GM12878 (cell line): Measurements from ENCODE around the gene PGLYRP2. TPM values are rescaled to one million over a fixed set of nuclear protein-coding genes. Genes with fewer than 3 reads are reported as not detected.

Experiments used
- ATAC-seq: fragments of 200-7000 bp; cut with Tn5 transposase; 3 replicates; pipeline ENCODE4 v1.9.1; 2020; ENCODE audit warnings: mild to moderate bottlenecking, moderate library complexity
- BruUV-seq: library from RNA; stranded (reverse); fragments of 400-500 nt; replicated peaks from 2 replicates; lab custom pipeline; 2021; lab: Mats Ljungman, UMichigan
- CTCF ChIA-PET: fragments of 300-600 bp; sonication (Branson Sonifier 250); formaldehyde crosslinking; extraction: SDS; loops from one replicate; lab custom pipeline; 2021; ENCODE audit warnings: inconsistent platforms; lab: Yijun Ruan, JAX
- POLR2A ChIA-PET: fragments of 350-600 bp; formaldehyde crosslinking; extraction: SDS; loops from one replicate; lab custom pipeline; 2021; ENCODE audit warnings: inconsistent platforms; lab: Charles Lee
- RAD21 ChIA-PET: fragments of 300-600 bp; sonication (Branson Sonifier 250); formaldehyde crosslinking; loops from one replicate; lab custom pipeline; 2023; ENCODE audit warnings: antibody characterized with exemption; ENCODE audit not compliant: unreplicated experiment; lab: Charles Lee
- SMC1A ChIA-PET: fragments of 300-600 bp; sonication (Branson Sonifier 250); formaldehyde crosslinking; loops from one replicate; lab custom pipeline; 2023; ENCODE audit not compliant: unreplicated experiment, uncharacterized antibody; lab: Charles Lee
- DNase-seq: peaks from one replicate; pipeline ENCODE4 v3.0.0-alpha.2; 2011; ENCODE audit warnings: low read depth, low spot score
- FAIRE-seq: peaks from 3 replicates; lab custom pipeline; 2011; peaks lifted over from hg19 to GRCh38; lab: Jason Lieb, UNC
- H2AFZ ChIP-seq: 2 replicates; pipeline ENCODE4 v1.6.0; 2011; ENCODE audit warnings: low read depth, low read length, control low read depth; ENCODE audit not compliant: control insufficient read depth
- H3K27ac ChIP-seq: 2 replicates; pipeline ENCODE4 v1.5.1; 2011; ENCODE audit warnings: control low read depth; ENCODE audit not compliant: control insufficient read depth, insufficient read depth
- H3K27me3 ChIP-seq, 2 experiments: replicated peaks in 1 of 2; 2 replicates each; pipeline versions ENCODE4 v1.6.0 to v1.6.1; 2011; ENCODE audit warnings: low read length in 1 of 2; ENCODE audit not compliant: control insufficient read depth in 2 of 2, insufficient read depth in 2 of 2
- H3K36me3 ChIP-seq, 2 experiments: 2 replicates each; pipeline ENCODE4 v1.5.1; 2011; ENCODE audit warnings: low read length in 1 of 2; ENCODE audit not compliant: control insufficient read depth in 2 of 2, insufficient read depth in 2 of 2
- H3K4me1 ChIP-seq: 2 replicates; pipeline ENCODE4 v1.6.1; 2011; ENCODE audit warnings: mild to moderate bottlenecking, low read length, moderate library complexity, mixed read lengths; ENCODE audit not compliant: control insufficient read depth, insufficient read depth
- H3K4me2 ChIP-seq: 2 replicates; pipeline ENCODE4 v1.6.0; 2011; ENCODE audit warnings: control low read depth; ENCODE audit not compliant: control insufficient read depth, insufficient read depth
- H3K4me3 ChIP-seq: fragments of 200-600 bp; sonication (generic); 2 replicates; pipeline ENCODE4 v1.5.1; 2016
- H3K79me2 ChIP-seq: 2 replicates; pipeline ENCODE4 v1.6.0; 2011; ENCODE audit warnings: low read length; ENCODE audit not compliant: control insufficient read depth, insufficient read depth
- H3K9ac ChIP-seq: 2 replicates; pipeline ENCODE4 v1.8.0; 2011; ENCODE audit warnings: low read length, control low read depth, mixed read lengths; ENCODE audit not compliant: control insufficient read depth, insufficient read depth
- H3K9me3 ChIP-seq: replicated peaks from 3 replicates; pipeline ENCODE4 v1.5.1; 2011; ENCODE audit warnings: mild to moderate bottlenecking, low read length; ENCODE audit not compliant: control insufficient read depth, insufficient read depth
- H4K20me1 ChIP-seq: 2 replicates; pipeline ENCODE4 v1.6.0; 2011; ENCODE audit not compliant: control insufficient read depth, insufficient read depth
- E4F1 ChIP-seq: fragments of 450-650 bp; IDR thresholded peaks from 2 replicates; pipeline ENCODE4 v1.6.1; 2018; ENCODE audit warnings: borderline replicate concordance, mild to moderate bottlenecking; ENCODE audit not compliant: partially characterized antibody
- HDGF ChIP-seq: fragments of 450-650 bp; IDR thresholded peaks from 2 replicates; pipeline ENCODE4 v1.6.1; 2016; ENCODE audit warnings: antibody characterized with exemption
- LARP7 ChIP-seq: fragments of 450-650 bp; IDR thresholded peaks from 2 replicates; pipeline ENCODE4 v1.6.1; 2017; ENCODE audit warnings: mild to moderate bottlenecking
- MTA3 ChIP-seq: IDR thresholded peaks from 2 replicates; pipeline ENCODE4 v1.6.1; 2012; ENCODE audit warnings: low read length, inconsistent platforms, borderline replicate concordance
- MYB ChIP-seq: fragments of 150-350 bp; IDR thresholded peaks from 2 replicates; pipeline ENCODE4 v1.6.1; 2014; ENCODE audit warnings: mild to moderate bottlenecking, low read depth, low read length, borderline replicate concordance
- NFIC ChIP-seq: IDR thresholded peaks from 2 replicates; pipeline ENCODE4 v1.6.1; 2012; ENCODE audit warnings: low read depth, mild to moderate bottlenecking, inconsistent platforms, low read length, moderate library complexity
- NFYA ChIP-seq: IDR thresholded peaks from 2 replicates; pipeline ENCODE4 v1.6.1; 2011; ENCODE audit warnings: low read depth, mild to moderate bottlenecking, low read length, improper control_type of control experiment, borderline replicate concordance
- RELA ChIP-seq: fragments of 450-650 bp; IDR thresholded peaks from 2 replicates; pipeline ENCODE4 v1.8.0; 2014; ENCODE audit warnings: borderline replicate concordance; ENCODE audit not compliant: partially characterized antibody
- RELB ChIP-seq: fragments of 450-650 bp; IDR thresholded peaks from 2 replicates; pipeline ENCODE4 v1.6.1; 2017; ENCODE audit warnings: low read depth, mild to moderate bottlenecking, moderate library complexity
- ZBTB4 ChIP-seq: fragments of 450-650 bp; formaldehyde crosslinking; IDR thresholded peaks from 2 replicates; pipeline ENCODE4 v1.4.0; 2022; ENCODE audit warnings: mild to moderate bottlenecking, moderate library complexity
- ZZZ3 ChIP-seq: IDR thresholded peaks from 2 replicates; pipeline ENCODE4 v1.6.1; 2011; ENCODE audit warnings: low read depth; ENCODE audit not compliant: control insufficient read depth, insufficient read length
- WGBS: methylation state at CpG from one replicate; pipeline ENCODE4 v1.1.6; 2016; ENCODE audit warnings: low lambda C conversion rate; ENCODE audit not compliant: insufficient replicate concordance, insufficient coverage; ENCODE audit errors: missing lambda C conversion rate; 5-methylcytosine and 5-hydroxymethylcytosine counted together
- in situ Hi-C: fragments of 300-500 bp; cut with MboI; formaldehyde crosslinking; loops from 9 replicates; pipeline ENCODE4 v1.14.3; 2018; ENCODE audit warnings: mixed read lengths
- intact Hi-C: fragments of 100-400 bp; cut with micrococcal nuclease; formaldehyde crosslinking; loops from one replicate; pipeline ENCODE4 v1.14.2; 2022; ENCODE audit not compliant: unreplicated experiment
- polyA plus RNA-seq, 11 experiments: library from polyadenylated mRNA; depleted of rRNA in 4 of 11; unstranded in 6 of 11; stranded (reverse) in 5 of 11; fragments of >200 nt; fragmentation: Nextera tagmentation in 4 of 11; fragmentation: Illumina TruSeq in 1 of 11; extraction: Ambion mirVana in 4 of 11; extraction: Trizol in 1 of 11; gene quantifications; 1 replicate in 1 of 11; 2 replicates in 10 of 11; pipeline versions ENCODE4 v1.2.1 to v1.2.3, GENCODE V29; 2011 to 2016; ENCODE audit warnings: inconsistent platforms in 2 of 11, missing spikeins in 2 of 11, low read depth in 1 of 11
- total RNA-seq, 4 experiments: library from RNA; depleted of rRNA in 3 of 4; stranded (reverse); fragments of >200 nt in 3 of 4; fragmentation: Illumina TruSeq in 1 of 4; extraction: Trizol in 1 of 4; gene quantifications; 2 replicates each; pipeline versions ENCODE4 v1.2.1 to v1.2.3, GENCODE V29; 2013 to 2021
- TF ChIP-seq, protein P1 (sequence below): IDR thresholded peaks from 2 replicates; pipeline ENCODE4 v1.6.1; 2011; ENCODE audit warnings: borderline replicate concordance, low read depth, mild to moderate bottlenecking, moderate library complexity, mixed read lengths, low read length; ENCODE audit not compliant: insufficient read depth; ENCODE audit errors: extremely low read length

Gene PGLYRP2
- total and polyA plus RNA-seq, 10 of the 15 experiments (the other 5 are each of a cell fraction or from before 2014, with no cell fraction given) = 0.15 to 0.48 (median 0.26) TPM; not detected in 5

DNA sequence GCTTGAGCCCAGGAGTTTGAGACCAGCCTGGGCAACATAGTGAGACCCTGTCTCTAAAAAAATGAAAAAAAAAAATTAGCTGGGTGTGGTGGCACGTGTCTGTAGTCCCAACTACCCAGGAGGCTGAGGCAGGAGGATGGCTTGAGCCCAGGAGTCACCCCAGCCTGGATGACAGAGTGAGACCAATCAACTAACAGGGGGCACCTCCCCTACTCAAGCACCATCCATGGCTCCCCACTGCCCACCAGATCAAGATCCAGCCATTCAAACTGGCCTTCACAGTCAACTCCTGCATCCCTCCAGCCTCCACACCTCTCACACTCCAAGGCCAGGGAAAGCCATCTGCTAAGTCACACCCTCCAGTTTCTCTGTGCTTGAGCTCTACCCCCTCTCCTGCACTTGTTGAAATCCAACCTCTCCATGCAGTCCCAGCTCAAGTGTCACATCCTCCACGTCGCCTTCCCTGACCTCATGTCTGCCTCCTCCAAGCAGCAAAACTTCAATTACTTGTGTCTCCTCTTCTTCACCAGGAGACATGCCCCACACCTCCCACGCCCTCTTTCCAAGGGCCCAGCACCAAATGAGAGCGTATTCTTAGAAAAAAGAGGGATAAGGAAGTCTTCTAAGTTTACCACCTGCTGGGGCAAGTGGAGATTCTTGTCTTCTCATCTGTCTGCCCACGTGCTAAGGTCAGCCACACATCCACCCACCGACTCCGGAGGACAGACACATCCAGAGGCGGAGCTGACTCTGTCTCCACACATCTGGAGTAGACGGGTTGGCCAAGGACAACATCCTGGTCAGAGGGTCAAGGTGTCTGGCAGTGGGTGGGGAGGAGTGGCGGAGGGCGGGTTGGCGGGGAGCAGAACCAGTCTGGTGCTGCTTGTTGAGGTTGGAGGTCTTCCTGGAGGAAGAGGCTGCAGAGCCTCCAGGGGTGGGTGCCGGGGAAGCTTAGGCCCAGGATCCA lies 28.1 kb upstream of the PGLYRP2 start:
- intact Hi-C loops = no loop called here
- POLR2A ChIA-PET = no interaction called here
- H3K27me3 ChIP-seq = peaks cover 0 to 2% of the 10 kb centered on the region in 2 experiments; a peak in 2 of 4 replicates

More for the DNA sequence above, 28.1 kb upstream of the PGLYRP2 start:
- Histone ChIP-seq H3K4me3 (no peak overlapping the region), H3K27ac (no peak overlapping the region), H3K36me3 (no peaks in the 10 kb centered on the region), H3K9ac (no peak overlapping the region), H2AFZ (no peak overlapping the region), H3K79me2 (no peaks in the 10 kb centered on the region), H4K20me1 (no peaks in the 10 kb centered on the region), H3K9me3 (no peaks in the 10 kb centered on the region)
- SMC1A ChIA-PET = no interaction called here
- RAD21 ChIA-PET = no interaction called here
- TF ChIP-seq E4F1 = no peak
- TF ChIP-seq ZZZ3 = no peak
- no peak for TF ChIP-seq NFIC
- TF ChIP-seq ZBTB4 (CRISPR knock-in tag) = no peak
- no peak for TF ChIP-seq NFYA
- TF ChIP-seq MTA3 = no peak
- TF ChIP-seq HDGF = no peak
- TF ChIP-seq LARP7 = no peak
- no peak for TF ChIP-seq RELA
- TF ChIP-seq, protein P1, sequence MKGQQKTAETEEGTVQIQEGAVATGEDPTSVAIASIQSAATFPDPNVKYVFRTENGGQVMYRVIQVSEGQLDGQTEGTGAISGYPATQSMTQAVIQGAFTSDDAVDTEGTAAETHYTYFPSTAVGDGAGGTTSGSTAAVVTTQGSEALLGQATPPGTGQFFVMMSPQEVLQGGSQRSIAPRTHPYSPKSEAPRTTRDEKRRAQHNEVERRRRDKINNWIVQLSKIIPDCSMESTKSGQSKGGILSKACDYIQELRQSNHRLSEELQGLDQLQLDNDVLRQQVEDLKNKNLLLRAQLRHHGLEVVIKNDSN = no peak
- no peak for TF ChIP-seq MYB
- no peak for TF ChIP-seq RELB
- TF ChIP-seq, all 136 proteins: peak for 0
- H3K4me2 ChIP-seq = no peak overlapping the region
- FAIRE-seq (no peak), DNase-seq (no peak), ATAC-seq (no peak)
- no peaks in the 10 kb centered on the region for H3K4me1 ChIP-seq
- BruUV-seq = no TSS peak
- in situ Hi-C loops = no loop called here
- CTCF ChIA-PET = interaction anchor here (0.9 kb wide), 1 partner anchor 416 kb away, joined by 4 read pairs; no protein-coding TSS in a partner anchor
- 49% methylated on average over 14 of the region's 14 CpGs for WGBS
